GM21619 (cell line): ENCODE measurements around the gene ABCA2.
"Not testable (repeated sequence)": the region's sequence is repeated elsewhere in the genome, so short reads cannot be mapped to it uniquely, and the experiment has no call there.

Source experiments
- ATAC-seq: cut with Tn5 transposase; IDR thresholded peaks from one replicate; pipeline ENCODE4 v1.9.1; 2021; ENCODE audit not compliant: unreplicated experiment

Gene ABCA2

DNA sequence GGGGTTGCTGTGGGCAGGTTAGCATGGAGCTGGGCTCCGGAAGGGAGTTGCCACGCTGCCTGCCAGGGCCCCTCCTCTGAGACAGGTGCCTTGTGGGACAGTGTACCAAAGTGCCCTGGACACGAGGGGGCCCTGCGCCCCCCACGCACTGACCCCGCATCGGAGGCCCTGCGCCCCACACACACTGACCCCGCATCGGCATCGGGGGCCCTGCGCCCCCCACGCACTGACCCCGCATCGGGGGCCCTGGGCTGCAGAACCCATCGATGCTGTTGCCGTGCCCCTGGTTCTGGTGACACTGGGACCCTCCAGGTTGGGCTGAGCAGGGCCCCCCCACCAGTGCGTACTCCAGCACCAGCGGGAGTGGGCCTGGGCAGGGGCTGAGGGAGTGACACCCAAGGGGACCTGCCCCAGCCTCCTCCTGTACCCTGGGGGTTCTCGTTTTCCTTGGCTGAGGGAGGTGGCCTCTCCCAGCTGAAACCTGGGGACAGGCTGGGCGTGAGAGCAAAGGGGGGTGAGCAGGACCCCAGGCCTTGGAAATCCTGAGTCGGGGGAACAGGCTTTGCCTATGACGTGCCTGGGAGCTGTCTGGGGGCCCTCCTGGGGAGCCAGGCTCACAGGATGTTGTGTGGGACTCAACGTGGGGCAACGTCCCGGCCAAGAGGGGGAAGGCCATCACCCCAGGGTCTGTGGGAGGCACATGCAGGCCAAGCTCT, 35.4 kb upstream of the ABCA2 start:
- ATAC-seq: no peak

- ATAC-seq: not testable (repeated sequence)
These were observed 34.8 kb upstream of the ABCA2 start for GRCh38 chr9:137062798-137063197.

DNA sequence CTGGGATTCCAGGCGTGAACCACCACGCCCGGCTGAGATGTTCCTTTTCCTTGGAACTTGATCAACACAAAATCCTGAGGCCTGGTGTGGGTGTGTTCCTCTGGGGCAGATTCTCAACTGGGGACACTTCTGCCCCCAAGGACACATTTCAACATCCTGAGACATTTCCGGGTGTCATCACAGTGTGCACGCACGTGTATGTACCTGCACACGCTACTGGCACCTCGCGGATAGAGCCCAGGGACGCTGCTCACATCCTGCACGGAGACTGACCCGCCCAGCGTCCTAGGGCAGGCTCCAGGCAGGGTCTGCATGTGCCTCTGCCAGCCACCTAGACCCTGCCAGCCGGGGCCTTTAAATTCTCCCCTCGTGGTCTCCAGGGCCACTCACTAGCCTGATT, 34.3 kb upstream of the ABCA2 start:
- no peak for ATAC-seq

DNA sequence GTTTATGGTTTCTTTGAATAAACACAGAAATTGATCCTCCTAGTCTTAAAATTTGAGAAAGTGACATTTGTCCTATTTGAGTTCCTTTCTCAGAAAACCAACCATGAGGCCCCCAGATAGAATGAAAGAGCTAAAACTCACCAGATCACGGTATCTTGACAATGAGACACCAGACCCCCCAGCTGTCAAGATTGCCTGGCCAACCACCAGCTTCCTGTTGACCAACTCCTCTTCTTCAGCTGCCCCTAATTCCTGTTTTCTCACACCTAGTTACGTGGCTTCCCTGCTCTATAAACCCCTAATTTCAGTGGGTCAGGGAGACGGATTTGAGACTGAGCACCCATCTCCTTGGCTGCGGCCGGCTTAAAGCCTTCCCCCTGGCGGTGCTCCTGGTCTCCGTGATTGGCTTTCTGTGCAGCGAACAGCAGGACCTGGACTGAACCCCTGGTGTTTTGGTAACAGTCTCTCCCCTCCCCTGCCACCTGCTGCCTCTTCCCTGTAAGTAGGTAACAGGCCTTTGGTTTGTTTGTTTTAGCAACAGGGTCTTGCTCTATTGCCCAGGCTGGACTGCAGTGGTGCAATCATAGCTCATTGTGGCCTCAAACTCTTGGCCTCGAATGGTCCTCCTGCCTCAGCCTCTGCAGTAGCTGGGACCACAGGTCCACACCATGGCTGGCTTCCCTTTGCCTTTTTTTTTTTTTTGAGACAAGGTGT, 30.6 kb upstream of the ABCA2 start:
- ATAC-seq: no peak

DNA sequence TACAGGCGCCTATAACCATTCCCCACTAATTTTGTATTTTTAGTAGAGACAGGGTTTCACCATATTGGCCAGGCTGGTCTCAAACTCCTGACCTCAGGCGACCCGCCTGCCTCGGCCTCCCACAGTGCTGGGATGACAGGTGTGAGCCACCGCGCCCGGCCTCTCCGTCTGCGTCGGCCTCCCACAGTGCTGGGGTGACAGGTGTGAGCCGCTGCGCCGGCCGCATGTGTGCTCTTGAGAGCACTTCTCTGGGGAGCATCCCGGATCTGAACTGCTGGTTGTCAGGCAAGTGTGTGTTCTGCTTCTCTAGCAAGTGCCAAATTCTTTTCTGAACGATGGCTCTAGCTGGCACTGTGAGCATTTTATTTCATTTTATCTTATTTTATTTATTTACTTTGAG, 29.5 kb upstream of the ABCA2 start:
- no peak for ATAC-seq

GRCh38 chr9:137056739-137057415, 28.8 kb upstream of the ABCA2 start:
- ATAC-seq: no peak

DNA sequence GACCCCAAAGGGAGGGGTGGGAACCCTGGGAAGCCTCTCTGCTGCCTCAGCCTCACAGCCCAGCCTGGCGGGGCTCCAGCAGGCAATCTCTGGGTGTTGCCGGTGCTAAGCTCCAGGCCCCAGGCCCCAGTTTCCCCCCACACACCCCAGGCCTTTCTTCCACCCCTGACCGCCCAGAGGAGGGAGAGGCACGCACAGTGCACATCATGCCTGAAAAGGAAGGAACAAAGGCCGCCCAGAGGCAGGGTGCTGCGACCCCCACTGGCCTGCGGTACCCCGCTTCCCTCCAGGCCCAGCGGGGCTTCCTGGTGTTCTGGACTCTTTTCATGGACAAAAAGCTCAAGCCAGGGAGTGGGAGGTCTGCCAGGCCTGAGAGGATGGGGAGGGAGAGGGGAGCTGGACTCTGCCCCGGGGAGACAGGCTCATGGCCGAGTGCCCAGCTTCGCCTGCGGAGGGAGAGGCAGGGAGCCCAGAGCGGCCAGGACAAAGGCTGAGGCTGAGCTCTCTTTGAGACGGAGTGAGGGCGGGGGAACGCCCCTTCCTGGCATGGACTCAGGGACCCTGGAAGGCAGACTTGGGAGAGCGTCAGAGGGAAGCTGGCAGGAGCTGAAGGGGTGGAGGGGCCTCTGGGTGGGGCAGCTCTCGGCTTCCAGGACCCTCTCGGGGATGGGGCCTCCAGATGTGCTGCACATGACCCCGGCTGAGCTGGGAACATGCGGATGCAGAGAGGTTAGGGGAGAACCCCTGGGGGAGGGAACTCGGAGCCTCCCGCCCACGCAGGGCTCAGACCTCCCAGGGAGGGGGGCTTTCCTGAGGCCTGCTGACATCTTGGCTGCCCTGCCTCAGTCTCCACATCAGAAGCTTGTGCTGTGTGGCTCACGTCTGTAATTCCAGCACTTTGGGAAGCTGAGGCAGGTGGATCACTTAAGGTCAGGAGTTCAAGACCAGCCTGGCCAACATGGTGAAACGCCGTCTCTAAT, 27.6 kb upstream of the ABCA2 start:
- ATAC-seq: no peak

- no peak for ATAC-seq
These were observed 26.9 kb upstream of the ABCA2 start for GRCh38 chr9:137054932-137055384.

GRCh38 chr9:137053944-137054931, 26.2 kb upstream of the ABCA2 start, which contains the start of gene ENTPD2:
ENTPD2 (minus strand) TSS chr9:137054061; CDS start chr9:137053997, 64 bp downstream.
- ATAC-seq: no peak

GRCh38 chr9:137052998-137053943, 25.2 kb upstream of the ABCA2 start:
- no peak for ATAC-seq

GRCh38 chr9:137052293-137052692, 24.3 kb upstream of the ABCA2 start:
- no peak for ATAC-seq

GRCh38 chr9:137051145-137051724, 23.2 kb upstream of the ABCA2 start:
- ATAC-seq: no peak

GRCh38 chr9:137050570-137050969, 22.5 kb upstream of the ABCA2 start:
- no peak for ATAC-seq

DNA sequence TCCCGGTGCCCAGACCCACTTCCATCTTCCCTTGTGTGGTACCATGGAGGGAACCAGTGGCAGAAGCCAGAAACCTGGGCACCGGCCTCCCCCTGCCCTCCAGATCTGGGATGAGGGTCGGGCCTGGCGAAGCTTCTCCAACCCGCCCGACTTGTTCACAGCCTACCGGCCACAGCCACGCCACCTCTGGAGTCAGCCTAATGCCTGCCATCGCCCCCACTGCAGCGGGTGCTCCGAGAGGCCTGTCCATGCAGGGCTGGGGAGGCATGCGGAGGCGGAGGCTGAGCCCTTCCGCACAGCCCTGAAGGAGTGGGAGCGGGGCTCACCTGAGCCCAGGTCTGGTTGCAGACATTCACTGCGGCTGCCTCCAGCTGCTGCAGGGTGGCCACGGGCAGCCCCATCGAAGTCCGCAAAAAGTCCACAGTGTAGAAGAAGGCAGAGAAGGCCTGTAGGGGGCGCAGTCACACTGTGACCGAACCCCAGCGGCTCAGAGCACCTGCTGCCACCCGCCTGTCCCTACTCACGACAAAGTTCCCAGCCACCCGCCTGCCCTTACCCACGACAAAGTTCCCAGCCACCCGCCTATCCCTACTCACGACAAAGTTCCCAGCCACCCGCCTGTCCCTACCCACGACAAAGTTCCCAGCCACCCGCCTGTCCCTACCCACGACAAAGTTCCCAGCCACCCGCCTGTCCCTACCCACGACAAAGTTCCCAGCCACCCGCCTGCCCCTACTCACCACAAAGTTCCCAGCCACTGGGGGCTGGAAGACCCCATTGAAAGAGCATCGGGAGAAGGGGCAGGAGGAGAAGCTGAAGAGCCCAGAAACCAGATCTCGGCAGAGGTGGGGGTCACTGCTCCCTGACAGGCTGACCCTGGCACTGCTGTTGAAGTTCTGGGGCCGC, 21.8 kb upstream of the ABCA2 start:
- no peak for ATAC-seq

DNA sequence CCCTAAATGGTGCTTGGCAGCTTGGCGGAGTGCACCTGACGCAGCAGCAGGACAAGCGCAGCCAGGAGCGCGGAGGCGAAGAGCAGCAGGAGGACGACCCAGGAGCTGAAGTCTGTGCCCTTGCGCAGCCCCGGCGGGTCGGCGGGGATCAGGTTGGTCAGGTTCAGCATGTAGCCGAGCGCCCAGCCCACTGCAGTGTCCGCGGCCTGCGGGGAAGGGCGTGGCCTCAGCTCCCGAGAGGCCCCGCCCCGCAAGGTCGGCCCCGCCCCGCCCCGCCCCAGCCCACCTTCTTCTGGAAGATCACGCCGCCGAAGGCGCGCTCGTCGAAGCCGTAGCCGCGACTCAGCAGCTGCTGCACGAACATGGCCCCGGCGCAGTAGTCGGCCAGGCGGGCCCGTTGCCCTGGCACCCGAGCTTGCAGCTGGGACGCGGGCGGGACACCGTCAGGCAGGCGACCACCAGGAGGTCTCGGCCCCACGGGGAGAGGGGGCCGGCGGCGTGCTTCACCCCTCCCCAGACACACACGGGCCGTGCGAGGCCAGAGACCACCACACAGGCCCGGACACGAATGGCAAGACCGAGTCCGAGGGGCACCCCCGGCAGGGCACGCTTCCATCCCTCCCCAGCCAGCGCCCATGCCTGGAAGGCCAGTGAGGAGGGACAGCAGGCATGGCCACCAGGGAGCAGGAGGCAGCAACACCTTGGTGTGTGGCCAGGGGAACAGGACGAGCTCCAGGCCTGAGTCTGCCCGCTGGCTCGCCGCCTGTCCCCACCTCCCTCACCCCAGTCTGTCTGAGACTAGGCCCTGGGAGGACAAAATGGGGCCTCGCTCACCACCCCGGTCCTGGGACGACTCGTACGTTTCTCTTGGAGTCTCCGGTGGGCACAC, 20.9 kb upstream of the ABCA2 start:
- ATAC-seq: no peak
